Left ventricle myocardium inferior (tissue), 1 donor: Measurements from ENCODE around the gene GPR179. TPM values are rescaled to one million over a fixed set of nuclear protein-coding genes. Genes with fewer than 3 reads are reported as not detected.
"Not testable (repeated sequence)": the region's sequence is repeated elsewhere in the genome, so short reads cannot be mapped to it uniquely, and the experiment has no call there.

Experiments
- DNase-seq: peaks from one replicate; pipeline ENCODE4 v3.0.0-alpha.2; 2020
- H3K27ac ChIP-seq: fragments of 200-600 bp; replicated peaks from 2 replicates; pipeline ENCODE4 v1.8.0; 2021
- H3K27me3 ChIP-seq: fragments of 200-600 bp; 2 replicates; pipeline ENCODE4 v1.8.0; 2021; ENCODE audit warnings: low read depth
- H3K36me3 ChIP-seq: fragments of 200-600 bp; 2 replicates; pipeline ENCODE4 v1.8.0; 2021
- H3K4me1 ChIP-seq: fragments of 200-600 bp; 2 replicates; pipeline ENCODE4 v1.8.0; 2021
- H3K4me3 ChIP-seq: fragments of 200-600 bp; 2 replicates; pipeline ENCODE4 v1.8.0; 2021; ENCODE audit warnings: mild to moderate bottlenecking, moderate library complexity
- H3K9me3 ChIP-seq: fragments of 200-600 bp; replicated peaks from 2 replicates; pipeline ENCODE4 v1.8.0; 2021
- CTCF ChIP-seq: fragments of 200-600 bp; IDR thresholded peaks from 2 replicates; pipeline ENCODE4 v1.8.0; 2021; ENCODE audit warnings: antibody characterized with exemption, mild to moderate bottlenecking, borderline replicate concordance
- intact Hi-C: fragments of 100-400 bp; cut with micrococcal nuclease; formaldehyde crosslinking; loops from one replicate; pipeline ENCODE4 v1.11.0; 2022
- total RNA-seq: library from RNA; stranded (reverse); fragmentation: NEBNext Ultra II Directional; extraction: Animal tissue kit (Norgen Biotek cat#: 25700); gene quantifications from one replicate; pipeline ENCODE4 v1.2.1, GENCODE V29; 2021
- donor health status: DM: no; HTN: yes; CAD: no; lungs with severe emphysema.

GPR179 gene
- total RNA-seq, 1 donor from 2014 or later = 0.05 TPM

GRCh38 chr17:38288217-38288827 is 55.4 kb downstream of the GPR179 start:
- peak; percentile 48 for TF ChIP-seq CTCF
- H3K27me3 ChIP-seq, DNase-seq, H3K9me3 ChIP-seq, H3K4me3 ChIP-seq, H3K4me1 ChIP-seq, H3K27ac ChIP-seq, intact Hi-C loops, H3K36me3 ChIP-seq: not testable (repeated sequence)

- DNase-seq = peak; percentile 18
- H3K4me1 ChIP-seq, H3K9me3 ChIP-seq, H3K36me3 ChIP-seq, intact Hi-C loops, H3K27me3 ChIP-seq, H3K4me3 ChIP-seq: not testable (repeated sequence)
- peak overlapping the region; percentile 44 for H3K27ac ChIP-seq
Observed at GRCh38 chr17:38286501-38287091, 57.2 kb downstream of the GPR179 start.

- H3K27ac ChIP-seq = not testable (repeated sequence)
Observed at GRCh38 chr17:38285994-38286393, 57.8 kb downstream of the GPR179 start.

More at GRCh38 chr17:38285994-38286393, 57.8 kb downstream of the GPR179 start:
- H3K4me1 ChIP-seq, H3K4me3 ChIP-seq, H3K9me3 ChIP-seq, DNase-seq, H3K36me3 ChIP-seq, intact Hi-C loops, H3K27me3 ChIP-seq: not testable (repeated sequence)

Other genes with a start within 250 kb of the GPR179 start
- gene TBC1D3E, start 216.0 kb downstream of the GPR179 start, total RNA-seq = not detected
- not detected for gene TBC1D3, start 151.4 kb downstream of the GPR179 start, total RNA-seq
- gene MRPL45, start 46.8 kb downstream of the GPR179 start, total RNA-seq = 39.5 TPM
- 13.2 TPM for gene SOCS7, start 7.9 kb upstream of the GPR179 start, total RNA-seq
- 60.8 TPM for gene ARHGAP23, start 84.5 kb upstream of the GPR179 start, total RNA-seq